HG03378 (cell line): ENCODE results near the gene DXO.
"Not testable (repeated sequence)": the region's sequence is repeated elsewhere in the genome, so short reads cannot be mapped to it uniquely, and the experiment has no call there.

ENCODE experiments used
- ATAC-seq: cut with Tn5 transposase; IDR thresholded peaks from one replicate; pipeline ENCODE4 v1.9.1; 2021; ENCODE audit warnings: mild to moderate bottlenecking, moderate library complexity; ENCODE audit not compliant: unreplicated experiment

Gene DXO

DNA sequence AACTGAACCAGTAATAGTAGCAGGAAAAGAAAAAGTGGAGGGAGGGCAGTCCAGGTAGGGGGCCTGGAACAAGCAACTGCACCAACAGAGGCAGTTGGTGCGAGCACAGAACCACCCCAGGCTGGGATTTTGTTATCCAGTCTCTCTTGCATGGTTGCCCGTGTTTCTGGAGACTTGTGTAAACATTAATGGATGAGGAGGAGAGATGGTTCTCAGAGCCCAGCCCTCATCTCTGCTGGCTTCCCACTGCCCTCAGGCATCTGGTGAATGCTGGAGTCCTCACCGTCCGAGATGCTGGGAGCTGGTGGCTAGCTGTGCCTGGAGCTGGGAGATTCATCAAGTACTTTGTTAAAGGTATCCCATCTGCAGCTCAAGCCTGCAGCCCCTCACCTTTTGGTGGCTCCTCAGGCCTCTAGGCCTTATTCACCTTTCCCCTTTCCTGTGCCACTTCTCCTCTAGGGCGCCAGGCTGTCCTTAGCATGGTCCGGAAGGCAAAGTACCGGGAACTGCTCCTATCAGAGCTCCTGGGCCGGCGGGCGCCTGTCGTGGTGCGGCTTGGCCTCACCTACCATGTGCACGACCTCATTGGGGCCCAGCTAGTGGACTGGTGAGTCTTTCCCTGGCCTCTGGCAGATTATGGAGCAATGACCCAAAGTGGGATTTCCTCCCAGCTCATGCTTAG, 8.4 kb upstream of the DXO start:
- not testable (repeated sequence) for ATAC-seq

DNA sequence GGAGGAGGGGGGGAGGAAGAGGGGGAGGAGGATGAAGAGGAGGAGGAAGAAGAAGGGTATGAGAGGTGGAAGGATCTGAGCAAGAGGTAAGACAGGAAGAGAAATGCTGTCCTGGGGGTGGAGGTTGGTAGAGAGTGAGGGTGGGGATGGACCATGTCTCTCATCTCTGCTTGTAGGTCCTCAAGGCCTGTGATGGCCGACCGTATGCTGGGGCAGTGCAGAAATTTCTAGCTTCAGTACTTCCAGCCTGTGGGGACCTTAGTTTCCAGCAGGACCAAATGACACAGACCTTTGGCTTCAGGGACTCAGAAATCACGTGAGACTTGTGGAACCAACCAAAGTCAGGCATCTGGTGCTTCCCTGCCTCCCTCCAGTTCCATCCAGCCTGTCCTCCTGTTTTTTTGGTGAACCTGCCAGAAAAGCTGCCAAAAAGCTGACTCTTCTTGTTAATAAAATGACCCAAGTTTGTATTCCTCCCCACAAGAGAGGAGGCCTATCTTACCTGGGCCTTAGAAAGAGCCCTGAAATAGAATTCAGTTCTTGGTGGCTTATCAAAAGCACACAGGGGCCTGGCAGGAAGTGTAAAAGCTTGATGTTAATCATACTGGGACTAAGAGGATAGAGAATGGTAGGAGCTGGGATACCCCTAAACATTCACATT, 7.4 kb upstream of the DXO start:
- ATAC-seq: no peak

DNA sequence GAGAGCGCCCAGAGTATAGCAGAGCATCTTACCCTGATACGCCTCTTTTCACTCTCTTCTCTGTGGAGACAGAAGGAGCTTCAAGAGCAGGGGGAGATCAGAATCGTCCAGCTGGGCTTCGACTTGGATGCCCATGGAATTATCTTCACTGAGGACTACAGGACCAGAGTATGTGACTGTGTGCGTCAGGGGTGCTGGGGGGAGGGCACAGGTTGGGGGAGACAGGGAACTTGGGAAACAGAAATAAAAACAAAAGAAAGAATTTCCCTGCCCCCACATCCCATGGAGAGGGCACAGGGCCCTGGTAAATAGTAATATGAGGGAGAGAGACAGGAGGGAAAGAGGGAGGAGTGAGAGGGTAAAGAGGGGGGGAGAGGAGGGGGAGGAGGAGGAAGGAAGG, 6.9 kb upstream of the DXO start:
- no peak for ATAC-seq

DNA sequence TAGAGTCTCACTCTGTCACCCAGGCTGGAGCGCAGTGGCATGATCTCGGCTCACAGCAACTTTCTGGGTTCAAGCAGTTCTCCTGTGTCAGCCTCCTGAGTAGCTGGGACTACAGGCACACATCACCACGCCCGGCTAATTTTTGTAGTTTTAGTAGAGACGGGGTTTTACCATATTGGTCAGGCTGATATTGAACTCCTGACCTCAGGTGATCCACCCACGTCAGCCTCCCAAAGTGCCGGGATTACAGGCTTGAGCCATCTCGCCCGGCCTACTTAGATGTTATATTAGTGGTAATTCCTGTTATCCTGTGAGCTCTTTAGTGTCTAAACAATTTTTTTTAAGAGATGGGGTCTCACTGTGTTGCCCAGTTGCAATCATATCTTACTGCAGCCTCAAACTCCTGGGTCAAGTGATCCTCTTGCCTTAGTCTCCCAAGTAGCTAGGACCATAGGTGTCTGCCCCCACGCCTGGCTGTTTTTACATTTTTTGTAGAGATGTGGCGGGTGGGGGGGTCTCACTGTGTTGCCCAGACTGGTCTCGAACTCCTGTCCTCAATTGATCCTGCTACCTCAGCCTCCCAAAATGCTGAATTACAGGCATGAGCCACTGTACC, 6.0 kb upstream of the DXO start:
- ATAC-seq: no peak

DNA sequence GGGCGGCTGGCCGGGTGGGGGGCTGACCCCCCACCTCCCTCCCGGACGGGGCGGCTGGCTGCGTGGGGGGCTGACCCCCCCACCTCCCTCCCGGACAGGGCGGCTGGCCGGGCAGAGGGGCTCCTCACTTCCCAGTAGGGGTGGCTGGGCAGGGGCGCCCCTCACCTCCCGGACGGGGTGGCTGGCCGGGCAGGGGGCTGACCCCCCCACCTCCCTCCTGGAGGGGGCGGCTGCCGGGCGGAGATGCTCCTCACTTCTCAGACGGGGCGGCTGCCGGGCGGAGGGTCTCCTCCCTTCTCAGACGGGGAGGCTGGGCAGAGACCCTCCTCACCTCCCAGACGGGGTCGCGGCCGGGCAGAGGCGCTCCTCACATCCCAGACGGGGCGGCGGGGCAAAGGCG, 4.1 kb upstream of the DXO start:
- ATAC-seq: not testable (repeated sequence)

DNA sequence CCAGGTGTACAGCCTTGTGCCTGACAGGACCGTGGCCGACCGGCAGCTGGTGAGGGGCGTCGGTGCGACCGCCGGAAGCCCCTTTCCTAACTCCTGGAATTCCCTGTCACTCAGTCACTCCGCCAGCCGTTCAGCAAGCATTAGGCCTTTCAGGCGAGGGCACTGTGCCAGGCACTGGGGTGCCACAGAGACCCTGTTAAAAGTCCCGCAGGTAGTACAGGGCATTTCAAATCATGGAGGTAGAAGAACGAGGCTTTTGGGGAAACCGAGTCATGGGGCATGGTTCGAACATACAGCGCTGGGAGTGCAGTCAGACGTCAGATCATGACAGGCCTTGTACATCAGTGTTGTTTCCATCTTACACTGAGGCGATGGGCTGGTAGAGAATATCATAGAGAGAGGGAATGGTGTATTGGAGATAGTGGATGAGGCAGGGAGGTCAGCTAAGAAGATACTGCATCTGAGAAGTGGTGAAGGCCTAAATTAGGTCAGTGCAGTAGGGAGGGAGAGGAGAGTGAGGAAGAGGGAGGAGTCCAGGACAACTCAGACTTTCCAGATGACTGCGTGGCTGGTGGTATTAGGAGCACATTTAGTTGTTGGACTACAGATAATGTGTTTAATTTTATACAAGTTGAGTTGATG, 892 bp upstream of the DXO start:
- peak; percentile 2 for ATAC-seq

DNA sequence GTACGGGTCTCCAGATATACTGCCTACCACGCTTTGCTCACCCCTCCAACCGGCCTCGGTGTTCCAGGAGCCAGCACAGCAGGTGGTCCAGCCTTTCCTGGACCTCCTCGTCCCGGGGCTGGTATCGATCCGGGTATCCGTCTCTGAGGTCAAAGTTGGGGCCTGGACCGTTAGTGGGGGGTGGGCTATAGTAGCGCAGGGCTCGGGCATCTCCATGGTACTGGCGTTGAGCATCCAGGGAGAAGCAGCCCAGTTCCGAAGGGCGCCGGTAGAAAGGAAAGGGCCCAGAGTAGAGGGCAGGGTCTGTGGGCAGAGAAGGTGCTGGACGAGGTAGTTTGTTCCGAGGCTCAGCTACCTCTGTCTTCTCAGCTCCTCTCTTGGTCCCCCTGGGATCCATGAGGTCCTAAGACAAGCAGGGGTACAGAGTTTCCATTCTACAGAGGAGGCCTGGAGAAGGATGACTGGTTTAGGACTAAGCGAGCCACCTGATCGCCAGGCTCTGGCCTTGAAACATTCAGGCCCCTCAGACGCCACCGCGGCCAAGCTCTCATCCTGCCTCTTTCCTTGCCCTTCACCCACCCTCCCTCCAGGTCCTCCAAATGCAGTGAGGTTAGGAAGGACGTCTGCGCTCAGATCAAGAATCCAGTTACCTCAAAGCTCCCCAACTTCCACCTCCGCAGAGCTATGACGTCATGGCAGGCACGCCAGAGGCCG, 502 bp downstream of the DXO start:
- ATAC-seq: no peak

DNA sequence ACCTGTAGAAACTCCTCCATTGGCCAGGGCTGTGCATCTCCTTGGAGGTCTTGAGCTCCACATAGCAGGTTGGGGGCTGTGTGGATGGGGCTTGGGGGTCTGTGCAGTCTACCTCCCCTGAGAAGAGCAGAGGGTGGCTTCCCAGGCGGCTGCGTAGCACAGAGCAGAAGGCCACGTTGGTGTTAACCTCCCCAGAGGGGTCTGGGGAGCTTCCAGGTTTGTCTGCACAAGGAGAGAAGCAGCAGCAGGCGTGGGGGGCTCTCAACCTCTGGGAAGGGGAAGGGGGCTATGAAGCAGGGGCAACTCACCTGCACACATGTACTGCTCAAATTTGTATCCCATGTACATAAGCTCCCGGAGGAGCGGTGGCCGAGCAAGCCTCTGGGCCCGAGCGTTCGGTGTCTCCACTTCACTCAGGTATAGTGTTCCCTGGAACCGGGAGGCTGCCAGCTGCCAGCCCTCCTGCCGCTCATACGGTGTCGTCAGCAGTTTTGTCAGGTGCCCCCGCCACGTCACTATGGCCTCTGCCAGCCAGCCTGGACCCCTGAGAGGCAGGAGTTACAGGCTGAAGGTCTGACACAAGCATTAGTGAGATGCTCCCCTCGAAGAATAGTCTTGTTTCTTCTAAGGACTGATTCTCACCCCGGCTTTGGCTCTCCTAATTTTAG, 1.2 kb downstream of the DXO start:
- ATAC-seq: no peak

DNA sequence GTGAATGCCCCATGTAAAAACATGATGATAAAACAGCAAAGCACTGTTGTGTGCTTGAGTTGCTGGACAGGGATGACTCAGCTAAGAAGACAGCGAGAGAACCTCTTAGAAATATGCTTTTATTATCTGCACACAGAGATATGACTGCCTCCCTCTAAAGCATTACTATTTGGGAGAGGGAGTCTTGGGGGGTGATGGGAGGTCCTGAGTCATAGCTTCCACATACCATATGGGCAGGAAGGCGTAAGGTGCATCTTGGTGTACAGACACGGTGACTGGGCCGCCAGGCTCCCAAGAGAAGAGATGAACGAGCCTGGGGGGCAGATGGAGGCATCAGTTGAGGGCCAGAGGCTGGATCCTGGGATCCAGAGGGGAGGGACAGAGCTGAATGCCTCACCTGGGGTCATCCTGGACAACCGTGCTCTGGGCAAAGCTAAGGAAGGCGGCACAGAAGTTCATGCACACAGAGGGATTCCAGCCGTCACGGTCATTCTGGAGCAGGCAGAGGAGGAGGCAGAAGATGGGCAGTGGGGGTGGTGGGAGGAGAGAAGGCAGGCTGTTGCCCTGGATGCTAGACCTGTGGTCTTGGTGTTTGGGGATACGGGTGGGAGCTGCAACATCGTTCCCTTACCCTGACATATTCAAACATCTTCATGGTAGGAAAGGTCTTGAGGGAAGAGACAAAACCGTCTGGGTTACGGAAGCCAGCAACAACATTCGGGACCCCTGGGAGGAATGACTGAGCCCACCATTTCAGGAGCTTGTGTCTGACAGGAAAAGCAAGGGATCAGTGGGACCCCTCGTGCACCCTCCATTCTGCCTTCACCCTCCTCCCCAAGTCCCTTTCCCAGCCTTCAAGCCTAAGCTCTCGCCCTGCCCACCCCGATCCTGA, 2.0 kb downstream of the DXO start:
- no peak for ATAC-seq

DNA sequence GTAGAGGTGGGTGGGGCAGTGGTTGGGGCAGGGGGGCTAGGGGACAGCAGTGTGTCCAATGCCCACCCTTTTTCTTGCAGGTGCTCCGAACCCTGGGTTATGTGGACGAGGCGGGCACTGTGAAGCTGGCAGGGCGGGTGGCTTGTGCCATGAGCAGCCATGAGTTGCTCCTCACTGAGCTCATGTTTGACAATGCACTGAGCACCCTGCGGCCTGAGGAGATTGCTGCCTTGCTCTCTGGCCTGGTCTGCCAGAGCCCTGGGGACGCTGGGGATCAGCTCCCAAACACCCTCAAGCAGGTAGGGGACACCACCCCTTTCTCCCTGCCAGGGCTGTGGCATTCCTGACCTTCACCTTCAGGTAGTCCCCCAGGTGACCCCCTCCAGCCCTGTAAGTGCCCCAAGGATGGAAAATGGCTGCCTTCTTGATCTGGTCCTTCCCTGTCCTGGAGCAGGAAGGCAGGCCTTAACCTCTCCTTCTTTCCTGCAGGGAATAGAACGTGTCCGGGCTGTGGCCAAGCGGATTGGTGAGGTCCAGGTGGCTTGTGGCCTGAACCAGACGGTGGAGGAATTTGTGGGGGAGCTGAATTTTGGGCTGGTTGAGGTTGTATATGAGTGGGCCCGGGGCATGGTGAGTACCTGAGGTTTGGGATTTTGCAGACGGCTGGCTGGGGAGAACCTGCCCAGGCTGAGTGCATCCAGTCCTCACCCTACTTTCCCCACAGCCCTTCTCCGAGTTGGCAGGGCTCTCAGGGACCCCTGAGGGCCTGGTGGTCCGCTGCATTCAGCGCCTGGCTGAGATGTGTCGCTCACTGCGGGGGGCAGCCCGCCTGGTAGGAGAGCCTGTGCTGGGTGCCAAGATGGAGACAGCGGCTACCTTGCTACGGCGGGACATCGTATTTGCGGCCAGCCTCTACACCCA, 2.9 kb downstream of the DXO start:
- ATAC-seq: no peak

DNA sequence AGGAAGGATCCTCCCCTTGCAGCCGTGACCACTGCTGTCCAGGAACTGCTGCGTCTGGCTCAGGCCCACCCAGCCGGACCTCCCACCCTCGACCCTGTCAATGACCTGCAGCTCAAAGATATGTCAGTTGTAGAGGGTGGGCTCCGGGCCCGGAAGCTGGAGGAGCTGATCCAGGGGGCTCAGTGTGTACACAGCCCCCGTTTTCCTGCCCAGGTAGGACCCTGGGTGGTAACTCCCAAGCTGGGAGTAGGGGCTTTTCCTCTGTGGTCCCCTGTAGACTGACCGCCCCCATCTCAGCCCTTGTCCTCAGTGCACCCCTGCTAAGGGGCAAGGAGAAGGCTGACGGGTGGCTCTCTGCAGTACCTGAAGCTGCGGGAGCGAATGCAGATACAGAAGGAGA, 3.6 kb downstream of the DXO start:
- ATAC-seq: no peak

DNA sequence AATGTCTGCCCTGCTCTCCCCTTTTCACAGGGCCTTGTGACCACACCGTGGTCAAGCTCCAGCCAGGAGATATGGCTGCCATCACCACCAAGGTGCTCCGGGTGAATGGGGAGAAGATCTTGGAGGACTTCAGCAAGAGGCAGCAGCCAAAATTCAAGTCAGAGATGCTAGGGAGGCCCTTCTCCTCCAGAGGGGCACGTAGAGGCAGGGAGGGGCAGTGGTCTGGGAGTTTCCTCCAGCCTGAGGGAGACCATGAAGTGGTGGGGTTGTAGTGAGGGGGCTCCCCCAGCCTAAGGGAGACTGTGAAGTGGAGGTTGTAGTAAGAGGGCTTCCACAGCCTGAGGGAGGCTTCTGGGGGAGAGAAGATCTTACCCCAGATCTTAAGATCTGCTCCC, 4.0 kb downstream of the DXO start:
- ATAC-seq: no peak

DNA sequence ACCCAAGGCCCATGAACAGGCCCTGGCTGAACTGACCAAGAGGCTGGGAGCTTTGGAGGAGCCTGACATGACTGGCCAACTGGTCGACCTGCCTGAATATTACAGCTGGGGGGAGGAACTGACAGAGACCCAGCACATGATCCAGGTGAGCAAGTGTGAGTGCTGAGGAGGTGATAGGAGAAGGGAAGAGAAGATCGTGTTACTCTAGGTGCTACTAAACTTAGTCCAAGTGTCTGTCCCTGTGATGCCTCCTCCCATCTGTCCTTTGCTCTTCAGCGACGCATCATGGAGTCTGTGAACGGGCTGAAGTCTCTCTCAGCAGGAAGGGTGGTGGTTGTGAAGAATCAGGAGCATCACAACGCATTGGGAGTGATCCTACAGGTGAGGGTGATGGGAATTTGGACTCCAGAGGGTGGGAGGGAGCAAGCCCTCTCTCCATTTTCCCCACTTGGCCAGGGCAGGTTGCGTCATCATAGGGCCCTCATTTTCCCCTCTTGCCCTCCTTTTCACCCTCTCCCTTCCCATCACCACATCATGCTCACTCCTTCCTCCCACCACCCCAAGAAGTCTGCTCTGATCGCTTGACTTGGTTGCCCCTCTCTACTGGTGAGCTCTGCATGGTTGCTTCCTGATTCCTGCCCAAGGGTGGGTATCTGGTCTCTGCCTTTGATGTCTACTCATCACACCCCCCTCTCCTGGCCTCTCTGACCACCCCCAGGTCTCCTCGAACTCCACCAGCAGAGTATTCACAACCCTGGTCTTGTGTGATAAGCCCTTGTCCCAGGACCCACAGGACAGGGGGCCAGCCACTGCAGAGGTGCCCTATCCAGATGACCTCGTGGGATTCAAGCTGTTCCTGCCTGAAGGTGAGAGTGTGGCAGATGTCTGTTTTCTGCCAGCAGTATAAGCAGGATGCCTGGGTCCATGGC, 4.7 kb downstream of the DXO start:
- no peak for ATAC-seq

DNA sequence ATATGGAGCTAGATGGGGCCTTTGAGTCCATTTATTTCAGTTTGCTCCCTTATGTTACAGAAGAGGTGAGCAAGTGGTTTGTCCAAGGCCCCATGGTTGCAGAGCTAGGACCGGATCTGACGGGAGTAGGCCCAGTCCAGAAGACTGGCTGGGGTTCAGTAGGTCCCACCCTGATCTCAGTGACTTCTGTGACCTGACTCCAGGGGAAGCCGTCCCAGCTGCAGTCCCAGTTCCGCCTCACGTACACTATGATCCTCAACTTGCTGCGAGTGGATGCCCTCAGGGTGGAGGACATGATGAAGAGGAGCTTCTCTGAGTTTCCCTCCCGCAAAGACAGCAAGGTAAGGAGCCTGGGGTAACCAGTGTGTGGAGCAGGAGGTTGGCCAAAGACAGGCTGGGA, 5.4 kb downstream of the DXO start:
- ATAC-seq: no peak

DNA sequence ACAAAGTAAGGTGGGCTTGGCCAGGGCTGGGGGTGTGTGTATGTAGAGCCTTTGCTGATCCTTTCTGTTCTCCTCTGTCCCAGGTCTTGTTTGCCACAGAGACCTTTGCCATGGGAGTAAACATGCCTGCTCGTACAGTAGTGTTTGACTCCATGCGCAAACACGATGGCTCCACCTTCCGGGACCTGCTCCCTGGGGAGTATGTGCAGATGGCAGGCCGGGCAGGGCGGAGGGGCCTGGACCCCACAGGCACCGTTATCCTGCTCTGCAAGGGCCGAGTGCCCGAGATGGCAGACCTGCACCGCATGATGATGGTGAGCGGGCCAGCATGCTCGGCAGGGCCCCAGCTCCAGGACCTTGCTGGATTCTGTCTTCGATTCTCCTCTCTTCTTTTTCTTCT, 6.2 kb downstream of the DXO start:
- no peak for ATAC-seq

DNA sequence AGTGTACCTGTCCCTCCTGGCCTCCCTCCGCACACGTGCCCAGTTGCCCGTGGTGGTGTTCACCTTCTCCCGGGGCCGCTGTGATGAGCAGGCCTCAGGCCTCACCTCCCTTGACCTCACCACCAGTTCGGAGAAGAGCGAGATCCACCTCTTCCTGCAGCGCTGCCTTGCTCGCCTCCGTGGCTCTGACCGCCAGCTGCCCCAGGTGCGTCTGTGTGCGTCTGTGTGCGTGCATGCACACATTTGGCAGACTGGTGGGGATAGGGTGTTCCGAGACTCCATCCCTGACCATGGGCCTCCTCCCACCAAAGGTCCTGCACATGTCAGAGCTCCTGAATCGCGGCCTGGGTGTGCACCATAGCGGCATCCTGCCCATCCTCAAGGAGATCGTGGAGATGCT, 8.0 kb downstream of the DXO start:
- ATAC-seq: no peak

DNA sequence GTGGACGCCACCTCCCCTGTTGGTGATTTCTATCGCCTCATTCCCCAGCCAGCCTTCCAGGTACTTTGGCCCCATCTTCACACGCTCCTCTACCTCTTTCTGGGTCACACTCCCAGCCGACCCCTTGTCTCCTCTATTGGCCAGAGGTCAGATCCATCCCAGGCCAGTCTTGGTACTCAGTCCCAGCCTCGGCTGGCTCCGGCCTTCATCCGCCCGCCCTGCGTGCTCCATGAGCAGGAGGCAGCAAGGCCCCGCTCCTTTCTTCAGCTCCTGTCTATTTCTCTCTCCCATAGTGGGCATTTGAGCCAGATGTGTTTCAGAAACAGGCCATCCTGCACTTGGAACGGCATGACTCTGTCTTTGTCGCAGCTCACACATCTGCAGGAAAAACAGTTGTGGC, 10.3 kb downstream of the DXO start:
- no peak for ATAC-seq
